Mesodermal cell (in vitro differentiated cells): ENCODE results near the gene RPAP2.

Experiments
- H3K27ac ChIP-seq: 2 replicates; pipeline ENCODE4 v1.7.0; 2013; ENCODE audit warnings: mild to moderate bottlenecking, low read depth, low read length, moderate library complexity; ENCODE audit not compliant: severe bottlenecking
- H3K36me3 ChIP-seq: 2 replicates; pipeline ENCODE4 v1.7.1; 2013; ENCODE audit warnings: mild to moderate bottlenecking, low read length, moderate library complexity; ENCODE audit not compliant: control insufficient read depth, insufficient read depth
- H3K4me1 ChIP-seq: one replicate; pipeline ENCODE4 v1.7.1; 2013; ENCODE audit warnings: mild to moderate bottlenecking, low read length; ENCODE audit not compliant: insufficient read depth, control insufficient read depth, poor library complexity, severe bottlenecking
- H3K4me3 ChIP-seq: 2 replicates; pipeline ENCODE4 v1.7.0; 2013; ENCODE audit warnings: low read length, control low read depth, mild to moderate bottlenecking; ENCODE audit not compliant: insufficient read depth, poor library complexity, severe bottlenecking; ENCODE audit errors: extremely low read depth
- H3K9me3 ChIP-seq: 2 replicates; pipeline ENCODE4 v1.7.1; 2013; ENCODE audit warnings: mild to moderate bottlenecking, low read length, moderate library complexity; ENCODE audit not compliant: control insufficient read depth
- WGBS, 2 experiments: methylation state at CpG; one replicate each; pipeline ENCODE4 v1.1.5; 2013; ENCODE audit warnings: missing lambda C conversion rate in 2 of 2; ENCODE audit not compliant: insufficient coverage in 2 of 2; 5-methylcytosine and 5-hydroxymethylcytosine counted together

RPAP2 gene

DNA sequence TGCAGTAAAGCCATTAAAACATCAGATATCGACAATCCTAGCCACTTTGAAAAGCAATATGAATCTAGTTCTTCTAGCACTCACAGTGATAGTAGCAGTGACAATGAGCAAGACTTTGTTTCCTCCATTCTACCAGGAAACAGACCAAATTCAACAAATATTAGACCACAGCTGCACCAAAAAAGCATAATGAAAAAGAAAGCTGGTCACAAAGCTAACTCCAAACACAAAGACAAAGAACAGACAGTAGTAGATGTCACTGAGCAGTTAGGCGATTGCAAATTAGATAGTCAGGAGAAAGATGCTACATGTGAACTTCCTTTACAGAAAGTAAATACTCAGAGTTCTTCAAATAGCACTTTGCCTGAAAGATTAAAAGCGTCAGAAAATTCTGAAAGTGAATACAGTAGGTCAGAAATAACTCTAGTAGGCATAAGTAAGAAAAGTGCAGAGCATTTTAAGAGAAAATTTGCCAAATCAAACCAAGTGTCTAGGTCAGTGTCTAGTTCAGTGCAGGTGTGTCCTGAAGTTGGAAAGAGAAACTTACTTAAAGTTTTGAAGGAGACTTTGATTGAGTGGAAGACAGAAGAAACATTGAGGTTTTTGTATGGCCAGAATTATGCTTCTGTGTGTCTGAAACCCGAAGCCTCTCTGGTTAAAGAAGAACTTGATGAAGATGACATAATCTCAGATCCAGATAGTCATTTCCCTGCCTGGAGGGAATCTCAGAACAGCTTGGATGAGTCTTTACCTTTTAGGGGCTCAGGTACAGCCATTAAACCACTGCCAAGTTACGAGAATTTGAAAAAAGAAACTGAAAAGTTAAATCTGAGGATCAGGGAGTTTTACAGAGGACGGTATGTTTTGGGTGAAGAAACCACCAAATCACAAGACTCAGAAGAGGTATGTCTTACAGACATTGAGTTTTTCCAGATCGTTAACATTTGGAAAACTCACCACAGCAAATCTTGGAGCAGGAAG, 24.9 kb downstream of the RPAP2 start:
- 88 to 90% methylated on average over 4 of the region's 7 CpGs for WGBS, 2 experiments
- no peak overlapping the region for H3K4me3 ChIP-seq

DNA sequence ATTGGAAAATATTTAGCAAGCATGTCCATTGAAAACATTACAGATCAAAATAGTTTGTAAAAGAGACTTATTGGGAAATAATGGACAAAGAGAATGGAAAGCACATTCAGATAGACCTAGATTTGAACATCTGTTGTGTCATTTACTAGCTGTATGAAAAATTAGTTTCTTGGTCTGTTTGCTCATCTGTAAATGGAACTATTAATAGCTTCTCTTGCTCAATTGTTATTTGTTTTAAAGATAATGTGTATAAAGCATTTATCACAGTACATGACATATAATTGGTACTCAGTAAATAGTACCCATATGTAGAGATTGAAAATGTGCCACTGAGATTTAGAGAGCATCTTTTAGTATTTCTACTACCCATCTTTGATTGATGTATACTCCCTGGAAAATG, 25.9 kb downstream of the RPAP2 start:
- H3K9me3 ChIP-seq = peaks cover 14% of the 10 kb centered on the region
- no peaks in the 10 kb centered on the region for H3K4me1 ChIP-seq
- H3K27ac ChIP-seq = no peak overlapping the region
- H3K36me3 ChIP-seq = peaks cover 43% of the 10 kb centered on the region
- no peak overlapping the region for H3K4me3 ChIP-seq

More for the DNA sequence above, 24.9 kb downstream of the RPAP2 start:
- Histone ChIP-seq H3K4me1 (no peaks in the 10 kb centered on the region), H3K9me3 (peaks cover 9% of the 10 kb centered on the region), H3K36me3 (peaks cover 36% of the 10 kb centered on the region), H3K27ac (no peak overlapping the region)

DNA sequence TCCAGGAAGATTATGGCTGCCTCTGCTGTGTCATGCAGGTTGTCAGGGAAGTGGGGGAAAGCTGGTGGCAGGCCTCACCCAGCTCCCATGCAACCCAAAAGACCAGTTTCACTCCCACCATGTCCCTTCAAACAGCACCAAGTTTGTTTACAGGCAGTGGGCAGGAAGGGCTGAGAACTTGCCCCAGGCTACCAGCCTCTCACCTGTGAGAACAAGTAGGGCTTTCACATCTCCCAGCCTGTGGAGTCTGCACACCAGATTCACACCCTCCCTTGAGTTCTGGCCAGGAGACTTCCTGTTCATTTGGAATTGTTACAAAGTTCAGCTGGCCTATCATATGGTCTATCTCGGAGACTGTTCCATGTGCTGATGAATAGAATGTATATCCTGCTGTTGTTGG, 27.8 kb downstream of the RPAP2 start:
- peaks cover 14% of the 10 kb centered on the region for H3K9me3 ChIP-seq
- H3K4me1 ChIP-seq = no peaks in the 10 kb centered on the region
- peaks cover 39% of the 10 kb centered on the region for H3K36me3 ChIP-seq
- 100% methylated on average over 1 of the region's 1 CpG; no CpG with 5 or more reads in 1 of the 2 experiments for WGBS, 2 experiments
- no peak overlapping the region for H3K27ac ChIP-seq
- no peak overlapping the region for H3K4me3 ChIP-seq

DNA sequence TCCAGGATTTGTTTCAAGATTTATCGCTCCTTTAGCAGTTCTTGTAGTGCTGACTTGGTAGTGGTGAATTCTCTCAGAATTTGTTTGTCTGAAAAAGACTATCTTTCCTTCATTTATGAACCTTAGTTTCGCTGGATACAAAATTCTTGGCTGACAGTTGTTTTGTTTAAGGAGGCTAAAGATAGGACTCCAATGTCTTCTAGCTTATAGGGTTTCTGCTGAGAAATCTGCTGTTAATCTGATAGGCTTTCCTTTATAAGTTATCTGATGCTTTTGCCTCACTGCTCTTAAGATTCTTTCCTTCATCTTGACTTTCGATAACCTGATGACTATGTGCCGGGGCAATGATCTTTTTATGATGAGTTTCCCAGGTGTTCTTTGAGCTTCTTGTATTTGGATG, 28.9 kb downstream of the RPAP2 start:
- Histone ChIP-seq H3K27ac (no peak overlapping the region), H3K36me3 (peaks cover 39% of the 10 kb centered on the region), H3K4me3 (no peak overlapping the region), H3K9me3 (peaks cover 14% of the 10 kb centered on the region), H3K4me1 (no peaks in the 10 kb centered on the region)
- WGBS, 2 experiments = no CpG with 5 or more reads among the region's 4 CpGs

DNA sequence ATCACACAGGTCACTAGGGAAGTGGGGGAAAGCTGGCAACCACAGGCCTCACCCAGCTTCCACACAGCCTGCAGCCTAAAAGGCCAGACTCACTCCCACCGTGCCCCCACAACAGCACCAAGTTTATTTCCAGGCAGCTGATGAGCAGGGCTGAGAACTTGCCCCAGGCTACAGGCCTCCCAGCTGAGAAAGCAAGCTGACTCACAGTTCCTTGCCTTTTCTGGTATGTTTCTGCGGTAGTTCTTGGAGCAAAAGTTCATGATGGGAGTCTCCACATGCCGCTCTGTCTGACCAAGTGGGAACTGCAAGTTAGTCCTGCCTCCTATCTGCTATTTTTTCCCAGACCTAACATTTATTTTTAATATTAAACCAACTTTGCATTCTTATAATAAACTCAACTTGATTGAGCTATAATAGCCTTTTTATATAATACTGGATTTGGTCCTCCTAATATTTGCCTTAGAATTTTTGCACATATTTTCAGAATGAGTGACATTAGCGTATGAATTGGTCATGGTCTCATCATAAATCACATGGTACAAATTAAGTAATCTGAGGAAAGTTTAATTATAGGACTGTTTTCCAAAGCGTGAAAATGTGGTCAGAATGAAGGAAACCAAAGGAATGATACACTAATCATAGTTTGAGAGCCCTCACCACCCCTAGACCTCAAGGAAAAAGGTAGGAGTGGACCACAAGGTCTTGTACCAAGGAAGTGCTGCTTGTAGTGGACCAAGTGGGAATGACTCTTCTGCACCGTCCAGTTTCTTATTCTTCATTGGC, 30.7 kb downstream of the RPAP2 start:
- H3K4me1 ChIP-seq = no peaks in the 10 kb centered on the region
- H3K36me3 ChIP-seq = peaks cover 26% of the 10 kb centered on the region
- peaks cover 14% of the 10 kb centered on the region for H3K9me3 ChIP-seq
- H3K4me3 ChIP-seq = no peak overlapping the region
- WGBS, 2 experiments = 91 to 100% methylated on average over 3 of the region's 6 CpGs
- no peak overlapping the region for H3K27ac ChIP-seq

DNA sequence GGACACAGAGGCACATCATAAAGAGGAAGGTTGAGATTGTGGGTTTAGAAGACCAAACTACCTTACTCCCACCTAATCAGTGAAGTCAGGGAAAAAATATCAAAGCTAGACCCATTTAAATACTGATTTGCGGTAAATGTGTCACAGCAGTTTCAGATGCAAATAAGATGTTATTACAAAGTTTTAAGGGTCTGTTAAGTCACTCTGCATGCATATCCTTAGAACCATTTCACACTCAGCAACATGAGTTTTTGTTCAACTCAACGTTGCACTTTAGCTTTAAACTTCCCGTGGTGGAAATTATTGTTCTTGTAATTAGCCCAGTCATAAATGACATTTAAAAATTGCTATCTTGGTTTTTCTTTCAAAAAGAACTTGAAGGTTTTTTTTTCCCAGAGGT, 34.8 kb downstream of the RPAP2 start:
- no peaks in the 10 kb centered on the region for H3K4me1 ChIP-seq
- peaks cover 5% of the 10 kb centered on the region for H3K9me3 ChIP-seq
- WGBS, 2 experiments = no CpG with 5 or more reads among the region's 3 CpGs
- no peak overlapping the region for H3K27ac ChIP-seq
- H3K36me3 ChIP-seq = peaks cover 20% of the 10 kb centered on the region
- H3K4me3 ChIP-seq = no peak overlapping the region

DNA sequence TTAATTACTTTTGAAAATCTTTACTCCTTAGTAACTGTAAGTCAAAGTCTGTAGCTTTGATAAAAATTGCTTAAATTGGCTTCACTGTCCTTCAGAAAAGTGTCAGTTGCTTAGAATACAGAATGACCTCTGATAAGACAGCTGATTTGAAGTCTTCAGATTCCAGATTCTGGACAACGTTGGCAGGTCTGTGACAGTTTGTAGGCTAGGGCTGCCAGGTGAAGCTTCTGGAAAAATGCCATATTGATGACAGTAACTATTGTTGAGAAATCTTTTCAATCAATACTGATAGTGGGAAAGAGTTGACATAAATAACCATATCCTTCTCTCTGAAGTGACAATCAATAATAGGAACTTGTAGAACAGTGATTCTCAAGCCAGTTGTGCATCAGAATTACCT, 41.3 kb downstream of the RPAP2 start:
- no peak overlapping the region for H3K27ac ChIP-seq
- peaks cover 26% of the 10 kb centered on the region for H3K36me3 ChIP-seq
- H3K9me3 ChIP-seq = no peaks in the 10 kb centered on the region
- no peaks in the 10 kb centered on the region for H3K4me1 ChIP-seq
- H3K4me3 ChIP-seq = no peak overlapping the region
- 83 to 86% methylated on average over 1 of the region's 1 CpG for WGBS, 2 experiments

DNA sequence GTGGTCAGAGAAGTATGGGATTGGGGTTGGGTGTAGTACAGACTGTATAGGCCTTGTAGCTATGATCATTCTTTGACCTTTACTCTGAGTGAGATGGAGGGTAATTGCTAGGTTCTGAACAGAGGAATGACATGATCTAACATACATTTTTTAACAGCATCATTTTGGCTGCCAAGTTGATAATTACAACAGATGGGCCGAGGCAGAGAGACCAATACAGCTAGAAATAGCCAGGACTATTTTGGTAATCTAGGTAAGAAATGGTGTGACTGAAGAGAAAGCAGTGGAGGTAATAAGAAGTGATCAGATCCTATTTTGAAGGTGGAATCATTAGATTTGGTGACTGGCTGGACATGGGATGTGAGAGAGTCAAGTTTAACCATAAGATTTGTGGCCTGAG, 43.5 kb downstream of the RPAP2 start:
- H3K36me3 ChIP-seq = peaks cover 26% of the 10 kb centered on the region
- 90 to 100% methylated on average over 1 of the region's 1 CpG for WGBS, 2 experiments

DNA sequence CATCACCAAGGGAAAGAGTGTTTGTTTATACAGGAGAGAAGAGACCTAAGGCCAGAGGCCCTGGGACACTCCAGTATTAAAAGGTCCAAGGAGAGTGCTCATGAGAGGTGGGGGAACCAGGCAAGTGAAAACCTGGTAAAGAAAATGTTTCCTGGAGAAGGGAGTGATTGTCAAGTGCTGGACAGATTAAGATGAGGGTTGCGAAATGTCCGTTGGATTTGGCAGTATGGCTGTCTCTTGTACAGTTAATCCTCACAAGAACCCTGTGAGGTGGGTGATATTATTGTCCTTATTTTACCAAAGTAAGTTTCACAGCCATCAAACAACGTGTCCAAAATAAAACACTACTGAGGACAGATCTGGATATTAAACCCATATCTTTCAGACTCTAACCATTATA, 44.2 kb downstream of the RPAP2 start:
- H3K27ac ChIP-seq = no peak overlapping the region
- no peak overlapping the region for H3K4me3 ChIP-seq
- no peaks in the 10 kb centered on the region for H3K4me1 ChIP-seq
- H3K9me3 ChIP-seq = no peaks in the 10 kb centered on the region
- no CpG with 5 or more reads among the region's 3 CpGs for WGBS, 2 experiments
- peaks cover 25% of the 10 kb centered on the region for H3K36me3 ChIP-seq

More for the DNA sequence above, 43.5 kb downstream of the RPAP2 start:
- Histone ChIP-seq H3K4me3 (no peak overlapping the region), H3K4me1 (no peaks in the 10 kb centered on the region), H3K9me3 (no peaks in the 10 kb centered on the region), H3K27ac (no peak overlapping the region)

DNA sequence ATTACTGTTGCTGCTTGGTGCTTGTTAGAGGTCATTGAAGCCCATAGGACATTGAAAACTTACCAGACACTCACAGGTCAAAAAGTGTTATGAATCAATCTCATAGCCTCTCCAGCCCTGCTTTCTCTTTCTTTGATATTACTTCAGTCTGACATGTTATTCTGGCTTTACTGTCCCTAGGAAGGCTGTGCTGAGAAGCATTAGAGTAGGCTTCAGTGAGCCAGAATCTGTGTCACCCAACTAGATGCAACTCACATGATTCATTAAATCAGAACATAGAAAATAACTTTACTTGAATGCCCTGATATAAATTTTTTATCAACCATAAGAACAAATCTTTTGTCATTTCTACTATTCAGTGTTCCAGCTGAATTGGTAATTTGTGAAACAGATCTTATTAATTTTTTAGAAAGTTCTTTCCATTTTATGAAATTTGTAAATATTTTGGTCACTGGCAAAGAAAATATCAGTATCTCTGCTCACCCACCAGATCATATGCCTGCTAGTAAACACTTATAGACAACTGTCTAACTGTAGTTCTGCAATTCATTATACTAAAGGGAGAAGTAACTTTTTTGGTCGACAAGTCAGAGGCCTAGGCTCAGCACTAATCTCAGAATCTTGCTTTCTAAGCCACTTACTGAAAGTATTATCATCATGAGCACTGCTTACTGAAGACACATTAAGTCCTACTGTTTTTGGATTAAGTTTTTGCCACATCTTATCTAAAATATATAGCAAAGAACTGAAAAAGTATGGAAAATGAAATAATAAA, 48.2 kb downstream of the RPAP2 start:
- Histone ChIP-seq H3K9me3 (no peaks in the 10 kb centered on the region), H3K36me3 (peaks cover 27% of the 10 kb centered on the region), H3K4me1 (no peaks in the 10 kb centered on the region), H3K4me3 (no peak overlapping the region), H3K27ac (no peak overlapping the region)
- WGBS, 2 experiments = 83% methylated on average over 1 of the region's 1 CpG; no CpG with 5 or more reads in 1 of the 2 experiments
